HG03571 (cell line): Measurements from ENCODE around the gene PAQR6.

Experiments used
- ATAC-seq: cut with Tn5 transposase; IDR thresholded peaks from one replicate; pipeline ENCODE4 v1.9.1; 2021; ENCODE audit not compliant: unreplicated experiment

The PAQR6 gene

DNA sequence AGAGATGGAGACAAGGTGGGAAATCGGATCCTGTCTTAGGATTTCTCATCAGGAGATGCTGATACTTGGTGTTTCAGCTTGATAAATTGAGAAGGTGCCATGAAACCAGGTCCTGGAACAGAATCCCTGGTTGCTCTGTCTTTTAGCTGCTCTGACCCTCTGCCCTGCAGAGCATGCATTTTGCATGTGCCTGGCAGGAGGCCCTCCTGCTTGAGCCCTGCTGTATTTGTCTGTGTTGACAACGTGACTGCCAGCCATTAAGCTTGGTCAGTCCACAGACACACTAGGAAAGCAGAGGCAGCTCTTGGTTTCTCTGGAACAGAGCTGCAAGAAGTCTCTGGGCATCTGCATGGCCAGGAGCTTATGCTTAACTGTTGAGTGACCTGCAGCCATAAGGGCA lies 51.4 kb downstream of the PAQR6 start:
- ATAC-seq, result no peak

DNA sequence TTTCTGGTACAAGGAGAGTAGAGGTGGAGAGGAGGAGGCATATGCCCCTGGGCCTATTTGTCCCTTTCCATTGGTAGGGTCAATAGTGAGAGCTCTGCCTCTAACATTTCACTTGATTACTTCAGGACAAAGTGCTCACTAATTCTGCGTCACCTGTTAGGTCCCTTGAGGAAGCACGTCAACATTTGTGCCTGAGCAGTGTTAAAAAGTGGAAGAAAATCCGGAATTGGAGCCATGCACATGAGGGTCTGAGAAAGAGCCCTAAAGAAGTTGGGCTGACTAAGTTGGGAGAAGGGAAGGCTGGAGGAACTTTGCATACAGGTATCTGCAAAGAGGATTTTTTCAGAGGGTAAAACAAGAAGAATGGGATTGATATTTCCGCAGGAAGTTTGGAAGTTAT lies 52.0 kb downstream of the PAQR6 start:
- no peak for ATAC-seq

DNA sequence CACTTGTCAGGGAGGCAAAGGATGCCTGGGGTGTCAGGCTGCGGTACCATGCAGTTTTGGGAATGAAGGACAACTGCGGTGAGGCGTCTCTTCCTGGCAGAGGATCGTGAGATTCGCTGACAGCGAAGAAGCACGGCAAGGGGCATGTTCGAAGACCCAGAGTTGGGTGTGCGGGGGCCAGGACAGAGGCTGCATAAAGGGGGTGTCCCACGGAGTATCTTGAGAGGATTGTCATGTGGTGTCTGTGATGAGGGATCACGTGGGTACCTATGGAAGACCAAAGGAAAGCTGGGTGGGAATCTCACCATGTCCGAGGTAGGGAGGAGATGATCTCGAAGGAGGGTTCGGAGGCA lies 53.6 kb downstream of the PAQR6 start:
- ATAC-seq, result no peak

DNA sequence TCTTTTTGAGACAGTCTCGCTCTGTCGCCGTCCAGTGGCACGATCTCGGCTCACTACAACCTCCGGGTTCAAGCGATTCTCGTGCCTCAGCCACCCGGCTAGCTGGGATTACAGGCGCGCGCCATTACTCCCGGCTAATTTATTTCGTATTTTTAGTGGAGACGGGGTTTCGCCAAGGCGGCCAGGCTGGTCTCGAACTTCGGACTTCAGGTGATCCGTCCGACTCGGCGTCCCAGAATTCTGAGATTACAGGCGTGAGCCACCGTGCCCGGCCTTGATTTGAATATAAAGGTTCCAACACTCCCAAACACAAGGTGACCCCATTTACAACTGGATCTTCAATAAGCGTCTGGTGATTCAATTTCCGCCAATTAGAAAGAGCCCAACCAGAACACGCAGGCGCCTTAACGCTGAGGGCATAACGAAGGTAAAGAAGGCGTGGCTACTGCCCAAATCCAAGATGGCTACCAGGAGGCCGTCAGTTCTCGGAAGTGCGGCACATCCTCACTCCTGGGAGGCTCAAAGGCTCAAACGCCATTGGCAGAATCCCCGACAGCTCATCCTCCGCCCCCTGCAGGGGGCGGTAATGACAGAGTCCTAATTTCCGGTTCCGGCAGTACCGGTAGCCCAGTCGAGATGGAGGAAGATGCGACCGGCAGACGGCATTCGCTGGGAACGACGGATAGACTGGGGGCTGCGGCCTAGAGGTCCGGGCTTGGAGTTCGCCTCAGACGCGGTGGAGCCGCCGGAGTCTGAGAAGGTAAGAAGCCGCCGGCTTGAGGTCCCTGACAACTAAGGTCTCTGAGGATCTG lies 54.2 kb downstream of the PAQR6 start, which contains the start of gene SLC25A44:
Gene SLC25A44, plus strand, starts transcription at position 617 of the 812 bp plus-strand sequence. CDS start 5,744 bp downstream, outside the sequence.
- peak; percentile 90 for ATAC-seq
